Stimulated activated CD8-positive, alpha-beta memory T cell treated with anti-CD3 and anti-CD28 coated beads, Interleukin-12 subunit alpha, Interleukin-12 subunit beta, amount 100 ng/mL, for 24 hours (primary cell): ENCODE measurements around the gene UAP1L1.

ENCODE experiments used
- DNase-seq: peaks from one replicate; pipeline ENCODE4 v3.0.0-alpha.2; 2020; ENCODE audit errors: extremely low read depth

UAP1L1 gene

GRCh38 chr9:137096785-137097546 lies 19.6 kb downstream of the UAP1L1 start:
- DNase-seq, result no peak

GRCh38 chr9:137097761-137098462 lies 20.6 kb downstream of the UAP1L1 start:
- no peak for DNase-seq

DNA sequence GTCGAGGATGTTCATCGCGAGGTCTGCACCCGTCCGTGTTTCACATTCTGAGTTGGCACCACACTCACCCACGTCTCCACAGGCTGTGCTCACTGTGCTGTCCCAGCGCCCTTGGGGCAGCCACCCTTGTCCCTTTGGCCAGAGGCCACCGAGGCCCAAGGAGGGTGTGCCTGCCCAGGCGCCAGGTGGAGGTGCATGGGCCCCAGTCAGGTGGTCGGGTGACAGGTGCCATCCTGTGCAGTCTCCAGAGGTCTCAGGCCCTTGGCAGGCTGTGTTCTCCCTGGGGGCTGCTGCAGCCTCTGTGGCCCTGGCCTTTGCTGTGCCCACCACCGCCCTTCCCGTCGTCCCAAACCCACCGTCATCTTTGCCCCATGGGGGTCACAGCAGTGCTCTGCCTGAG lies 21.9 kb downstream of the UAP1L1 start:
- no peak for DNase-seq

DNA sequence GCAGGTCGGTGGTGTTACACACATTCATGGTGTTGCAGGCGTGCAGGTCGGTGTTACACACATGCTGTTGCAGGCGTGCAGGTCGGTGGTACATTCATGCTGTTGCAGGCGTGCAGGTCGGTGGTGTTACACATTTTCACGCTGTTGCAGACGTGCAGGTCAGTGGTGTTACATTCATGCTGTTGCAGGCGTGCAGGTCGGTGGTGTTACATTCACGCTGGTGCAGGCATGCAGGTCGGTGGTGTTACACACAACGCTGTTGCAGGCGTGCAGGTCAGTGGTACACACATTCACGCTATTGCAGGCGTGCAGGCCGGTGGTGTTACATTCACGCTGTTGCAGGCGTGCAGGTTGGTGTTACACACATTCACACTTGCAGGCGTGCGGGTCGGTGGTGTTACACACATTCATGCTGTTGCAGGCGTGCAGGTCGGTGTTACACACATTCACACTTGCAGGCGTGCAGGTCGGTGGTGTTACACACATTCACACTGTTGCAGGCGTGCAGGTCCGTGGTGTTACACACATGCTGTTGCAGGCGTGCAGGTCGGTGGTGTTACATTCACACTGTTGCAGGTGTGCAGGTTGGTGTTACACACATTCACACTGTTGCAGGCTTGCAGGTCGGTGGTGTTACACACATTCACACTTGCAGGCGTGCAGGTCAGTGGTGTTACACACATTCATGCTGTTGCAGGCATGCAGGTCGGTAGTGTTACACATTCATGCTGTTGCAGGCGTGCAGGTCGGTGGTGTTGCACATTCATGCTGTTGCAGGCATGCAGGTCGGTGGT lies 26.1 kb downstream of the UAP1L1 start:
- no peak for DNase-seq

- DNase-seq, result no peak
Measured at GRCh38 chr9:137105814-137106661, 28.7 kb downstream of the UAP1L1 start.

DNA sequence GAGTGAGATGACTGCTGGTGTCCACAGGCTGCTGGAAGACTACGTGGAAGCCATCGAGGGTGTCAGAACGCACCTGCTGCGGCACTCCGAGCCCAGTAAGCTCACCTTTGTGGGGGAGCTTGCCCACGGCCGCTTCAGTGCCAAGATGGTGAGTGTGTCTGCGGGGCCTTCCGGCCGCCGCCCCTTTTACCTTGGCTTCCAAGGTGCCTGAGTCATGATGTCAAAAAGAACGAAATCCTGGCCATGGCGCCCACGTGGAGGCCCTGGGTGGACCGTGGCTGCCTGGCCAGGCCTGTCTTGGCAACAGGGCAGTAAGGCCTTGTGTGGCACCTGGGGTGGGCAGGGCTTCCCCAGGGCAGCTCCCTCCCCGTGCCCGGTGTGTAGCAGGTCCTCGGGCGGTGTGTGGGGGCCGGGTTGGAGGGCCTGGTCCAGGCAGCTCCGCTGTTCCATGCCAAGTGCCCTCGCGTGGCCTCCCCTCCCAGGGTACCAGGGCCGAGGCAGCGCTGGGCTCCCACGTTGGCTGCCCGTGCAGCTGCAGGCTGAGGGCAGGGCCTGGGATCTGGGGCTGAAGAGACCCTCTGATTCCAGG lies 29.4 kb downstream of the UAP1L1 start:
- no peak for DNase-seq

DNA sequence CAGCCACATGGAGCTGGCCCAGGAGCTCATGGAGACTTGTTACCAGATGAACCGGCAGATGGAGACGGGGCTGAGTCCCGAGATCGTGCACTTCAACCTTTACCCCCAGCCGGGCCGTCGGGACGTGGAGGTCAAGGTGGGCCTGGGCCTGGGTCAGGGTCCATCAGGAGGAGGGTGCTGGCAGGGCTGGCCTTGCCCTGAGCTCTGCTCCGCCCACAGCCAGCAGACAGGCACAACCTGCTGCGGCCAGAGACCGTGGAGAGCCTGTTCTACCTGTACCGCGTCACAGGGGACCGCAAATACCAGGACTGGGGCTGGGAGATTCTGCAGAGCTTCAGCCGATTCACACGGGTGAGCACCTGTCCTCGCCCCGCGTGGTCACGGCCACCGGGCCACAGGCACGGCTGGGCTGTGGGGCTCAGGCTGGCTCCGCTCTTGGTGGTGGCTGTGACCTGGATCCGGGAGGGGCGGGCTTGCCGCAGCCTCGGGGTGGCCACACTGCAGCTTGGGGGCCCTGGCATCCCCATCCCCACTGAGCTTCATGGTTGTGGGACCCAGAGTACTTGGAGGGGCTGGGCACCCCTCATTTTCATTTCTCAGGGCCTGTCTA lies 30.1 kb downstream of the UAP1L1 start:
- DNase-seq, result no peak

DNA sequence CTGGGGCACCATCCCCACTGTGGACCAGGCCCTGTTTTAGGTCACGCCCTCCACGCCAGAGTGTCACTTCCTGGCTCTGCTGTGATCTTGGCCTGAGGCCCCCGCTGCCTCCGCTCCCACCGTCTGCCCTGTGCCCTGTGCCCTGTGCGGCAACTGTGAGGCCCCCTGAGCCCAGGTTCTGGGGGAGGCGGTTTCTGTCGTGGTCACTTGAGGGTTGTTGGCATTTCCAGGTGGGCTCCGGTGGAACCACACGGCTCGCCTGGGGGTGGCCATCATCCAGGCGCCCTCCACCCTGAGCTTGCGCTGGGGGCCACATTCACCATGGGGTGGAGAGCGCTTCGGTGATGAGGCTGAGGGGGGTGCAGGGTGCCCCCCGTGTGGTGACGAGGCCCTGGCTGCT lies 30.7 kb downstream of the UAP1L1 start:
- no peak for DNase-seq

DNA sequence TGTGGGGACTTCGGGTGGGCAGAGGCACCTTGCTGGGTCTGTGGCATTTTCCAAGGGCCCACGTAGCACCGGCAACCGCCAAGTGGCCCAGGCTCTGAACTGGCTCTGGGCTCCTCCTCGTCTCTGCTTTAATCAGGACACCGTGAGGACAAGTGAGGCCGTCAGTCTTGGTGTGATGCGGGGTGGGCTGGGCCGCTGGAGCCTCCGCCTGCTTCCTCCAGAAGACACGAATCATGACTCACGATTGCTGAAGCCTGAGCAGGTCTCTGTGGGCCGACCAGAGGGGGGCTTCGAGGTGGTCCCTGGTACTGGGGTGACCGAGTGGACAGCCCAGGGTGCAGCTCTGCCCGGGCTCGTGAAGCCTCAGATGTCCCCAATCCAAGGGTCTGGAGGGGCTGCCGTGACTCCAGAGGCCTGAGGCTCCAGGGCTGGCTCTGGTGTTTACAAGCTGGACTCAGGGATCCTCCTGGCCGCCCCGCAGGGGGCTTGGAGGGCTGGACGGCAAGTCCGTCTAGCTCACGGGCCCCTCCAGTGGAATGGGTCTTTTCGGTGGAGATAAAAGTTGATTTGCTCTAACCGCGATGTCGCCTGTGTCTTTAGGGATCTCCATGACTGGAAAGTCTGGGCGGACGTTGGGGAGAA lies 31.4 kb downstream of the UAP1L1 start:
- DNase-seq, result no peak

- no peak for DNase-seq
Measured at GRCh38 chr9:137109250-137110146, 32.2 kb downstream of the UAP1L1 start.

DNA sequence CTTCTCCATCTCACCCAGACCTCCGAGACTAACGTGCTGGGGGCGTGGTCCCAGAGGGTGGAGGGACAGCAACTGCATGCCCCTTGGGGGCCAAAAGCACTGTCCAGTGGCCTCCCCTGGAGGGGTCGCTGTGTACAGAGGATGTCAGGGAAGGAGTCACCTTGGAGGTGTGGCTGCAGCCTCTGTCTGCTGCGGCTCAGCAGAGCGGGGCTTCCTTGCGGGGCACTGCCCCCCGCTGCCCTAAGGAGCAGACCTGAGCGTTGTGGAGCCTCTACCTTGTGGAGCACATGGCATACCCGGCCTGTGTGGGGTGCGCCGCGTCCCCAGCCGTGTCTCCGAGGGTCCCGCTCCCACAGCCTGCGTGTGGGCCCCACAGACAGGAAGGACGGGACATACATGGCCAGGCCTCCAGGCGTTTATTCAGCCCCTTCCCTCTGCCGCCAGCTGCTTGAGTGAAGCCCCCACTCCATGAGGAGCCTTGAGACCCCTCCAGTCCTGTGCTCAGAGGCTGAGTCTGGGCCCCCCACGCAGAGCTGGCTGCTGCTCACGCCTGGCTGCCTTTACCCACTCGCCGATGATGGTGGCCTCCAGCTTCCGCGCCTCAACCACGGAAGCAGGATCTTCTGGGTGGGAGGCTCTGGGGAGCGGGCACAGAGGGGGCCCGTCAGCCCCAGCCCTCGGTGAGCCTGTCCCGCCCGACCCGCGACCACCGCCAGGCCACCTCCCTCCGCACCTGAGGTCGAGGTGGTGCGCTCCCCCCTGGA lies 33.0 kb downstream of the UAP1L1 start:
- no peak for DNase-seq

GRCh38 chr9:137110911-137111787 lies 33.8 kb downstream of the UAP1L1 start:
- DNase-seq, result no peak

DNA sequence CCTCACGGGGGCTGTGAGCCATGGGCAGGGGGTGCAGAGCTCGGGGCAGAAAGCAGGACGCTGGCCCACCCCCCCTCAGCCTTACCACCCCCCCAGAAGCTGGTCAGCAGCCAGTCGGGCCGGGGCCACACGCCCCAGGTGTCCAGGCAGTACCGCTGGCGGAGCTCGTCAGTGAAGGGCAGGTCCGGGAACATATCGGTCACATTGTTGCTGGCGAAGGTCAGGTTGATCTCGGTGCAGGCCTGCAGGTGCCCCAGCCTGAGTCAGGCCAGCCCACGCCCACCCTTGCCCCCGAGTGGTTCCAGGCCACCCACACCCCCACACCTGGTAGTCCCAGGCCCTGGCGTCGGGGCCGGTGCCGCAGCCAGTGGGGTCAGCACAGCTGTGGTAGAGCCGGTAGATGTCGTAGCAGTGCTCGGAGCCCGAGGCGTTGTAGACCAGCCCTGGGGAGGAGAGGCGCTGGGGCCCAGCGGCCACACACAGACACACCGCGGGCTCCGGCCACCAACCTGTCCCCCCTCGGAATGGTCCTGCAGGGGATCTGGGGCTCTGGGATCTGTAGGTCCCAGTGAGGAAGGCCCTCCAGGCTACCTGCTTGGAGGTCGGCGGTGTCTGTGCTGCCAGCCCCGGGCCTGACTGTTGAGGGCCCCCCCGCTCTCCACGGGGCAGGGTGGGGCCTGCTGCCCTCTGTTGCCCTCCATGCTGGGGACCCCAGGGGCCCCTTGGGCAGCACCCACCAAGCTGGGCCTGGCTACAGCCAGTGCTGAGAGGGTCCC lies 34.7 kb downstream of the UAP1L1 start:
- no peak for DNase-seq

DNA sequence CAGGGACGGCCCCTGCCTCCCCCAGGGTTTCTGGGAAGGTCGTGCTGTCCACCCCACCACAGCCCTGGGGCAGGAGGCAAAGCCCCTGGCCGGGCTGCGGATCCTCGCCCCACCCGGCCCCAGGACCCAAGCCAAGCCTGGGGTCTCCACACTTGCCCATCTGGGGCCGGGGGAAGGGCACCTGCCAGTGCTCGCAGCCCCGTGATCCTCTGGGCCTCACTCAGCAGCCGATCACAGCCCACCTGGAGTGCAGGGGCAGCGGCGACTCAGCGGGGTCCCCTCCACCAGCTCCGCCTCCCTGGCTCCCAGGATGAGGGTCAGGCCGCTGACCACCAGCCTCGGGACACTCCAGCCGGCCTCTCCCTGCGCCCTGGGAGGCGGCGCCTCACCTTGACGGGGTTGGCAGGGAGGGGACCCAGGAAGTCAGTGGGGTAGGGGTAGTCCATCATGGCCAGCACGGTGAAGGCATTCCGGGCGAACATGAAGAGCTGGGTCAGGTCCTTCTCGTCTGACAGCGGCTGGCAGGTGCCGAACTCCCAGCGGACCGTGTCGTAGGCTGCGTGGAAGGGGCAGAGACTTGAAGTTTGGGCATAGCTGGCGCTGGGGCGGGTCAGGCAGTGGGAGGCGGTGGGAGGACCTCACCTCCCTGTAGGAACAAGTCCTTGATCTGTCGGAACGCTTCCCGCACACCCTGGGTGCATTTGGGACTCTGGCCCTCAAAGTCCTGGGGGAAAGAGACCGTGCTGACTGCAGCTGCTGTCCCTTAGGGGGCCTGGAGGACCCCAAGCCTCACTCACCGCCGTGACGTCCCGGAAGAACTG lies 35.5 kb downstream of the UAP1L1 start:
- no peak for DNase-seq

DNA sequence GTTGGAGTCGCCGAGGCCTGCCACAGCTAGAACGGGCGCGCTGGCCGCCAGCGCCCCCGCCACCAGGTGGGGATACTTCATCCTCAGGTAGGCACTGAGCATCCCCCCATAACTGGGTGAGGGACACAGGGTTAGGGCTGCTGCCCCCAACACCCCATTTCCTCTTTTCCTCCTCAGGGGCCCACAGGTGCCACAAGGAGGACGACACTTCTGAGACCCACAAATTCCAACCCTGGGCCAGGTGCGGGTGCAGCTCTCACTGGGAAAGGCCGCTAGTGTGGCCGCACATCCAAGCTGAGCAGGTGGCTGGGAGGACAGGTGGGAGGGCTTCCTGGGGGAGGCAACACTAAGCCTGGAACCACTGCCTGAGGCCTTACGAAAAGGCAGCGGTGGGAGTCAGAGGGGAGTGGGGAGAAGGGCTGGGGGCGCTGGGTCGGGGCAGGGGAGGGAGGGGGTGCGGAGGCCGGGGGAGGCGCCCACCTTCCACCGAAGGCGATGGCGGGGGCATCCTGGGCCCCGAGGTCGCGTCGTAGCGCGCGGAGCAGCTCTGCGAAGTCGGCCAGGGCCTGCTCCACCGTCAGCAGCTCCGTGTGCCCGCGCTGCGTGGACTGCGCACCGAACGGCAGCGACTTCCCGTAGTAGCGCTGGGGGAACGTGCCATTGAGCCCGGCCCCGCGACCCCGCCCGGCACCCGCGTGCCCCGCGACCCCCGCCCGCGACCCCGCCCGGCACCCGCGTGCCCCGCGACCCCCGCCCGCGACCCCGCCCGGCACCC lies 36.3 kb downstream of the UAP1L1 start:
- DNase-seq, result no peak
